Right lobe of liver (tissue), 6 donors: Measurements from ENCODE around the gene EYA4. TPM values are rescaled to one million over a fixed set of nuclear protein-coding genes. Genes with fewer than 3 reads are reported as not detected.
"Not testable (repeated sequence)": the region's sequence is repeated elsewhere in the genome, so short reads cannot be mapped to it uniquely, and the experiment has no call there.

Experiments
- ATAC-seq, 4 donors: fragments of 200-7000 bp; cut with Tn5 transposase; one replicate each; pipeline ENCODE4 v1.9.1; 2020; ENCODE audit warnings: mild to moderate bottlenecking in 4 of 4, moderate library complexity in 4 of 4
- DNase-seq, 3 donors: peaks; one replicate each; pipeline ENCODE4 v3.0.0-alpha.2; 2020
- H3K27ac ChIP-seq, 3 donors: fragments of 200-600 bp; one replicate each; pipeline ENCODE4 v1.8.0; 2022
- H3K27me3 ChIP-seq, 2 donors: fragments of 200-600 bp; one replicate each; pipeline ENCODE4 v1.8.0; 2022
- H3K36me3 ChIP-seq, 4 donors: fragments of 200-600 bp; sonication (generic) in 1 of 4; one replicate each; pipeline versions ENCODE4 v1.5.1 to v1.8.0; 2017 to 2022; ENCODE audit warnings: control low read depth in 1 of 4
- H3K4me1 ChIP-seq, 4 donors: fragments of 200-600 bp; sonication (generic) in 1 of 4; one replicate each; pipeline versions ENCODE4 v1.5.1 to v1.8.0; 2017 to 2022; ENCODE audit warnings: control low read depth in 1 of 4
- H3K4me3 ChIP-seq, 3 donors: fragments of 200-600 bp; one replicate each; pipeline ENCODE4 v1.8.0; 2022
- H3K9me3 ChIP-seq, 4 donors: fragments of 200-600 bp; sonication (generic) in 1 of 4; one replicate each; pipeline versions ENCODE4 v1.5.1 to v1.8.0; 2017 to 2022; ENCODE audit warnings: control low read depth in 1 of 4
- CTCF ChIP-seq, 4 donors: fragments of 200-600 bp in 3 of 4; fragments of 450-650 bp in 1 of 4; IDR thresholded peaks; one replicate each; pipeline versions ENCODE4 v1.5.1 to v1.8.0; 2016 to 2022; ENCODE audit warnings: antibody characterized with exemption in 4 of 4, mild to moderate bottlenecking in 2 of 4
- POLR2A ChIP-seq: fragments of 450-650 bp; IDR thresholded peaks from one replicate; pipeline ENCODE4 v1.6.1; 2017; ENCODE audit warnings: antibody characterized with exemption, mild to moderate bottlenecking
- WGBS: methylation state at CpG from one replicate; pipeline ENCODE4 v1.1.6; 2018; ENCODE audit warnings: low coverage, low lambda C conversion rate; ENCODE audit not compliant: insufficient coverage; ENCODE audit errors: missing lambda C conversion rate; 5-methylcytosine and 5-hydroxymethylcytosine counted together
- intact Hi-C, 2 donors: fragments of 100-400 bp; cut with DNase I; formaldehyde crosslinking; loops; one replicate each; pipeline versions ENCODE4 v1.11.2 to v1.14.1; 2022
- total RNA-seq, 6 experiments: library from RNA; depleted of rRNA in 2 of 6; stranded (reverse); fragments of >200 nt in 2 of 6; fragmentation: NEBNext Ultra II Directional in 3 of 6; extraction: Animal tissue kit (Norgen Biotek cat#: 25700) in 3 of 6; gene quantifications; one replicate each; pipeline versions ENCODE4 v1.1.0 to v1.2.4, GENCODE V29; 2016 to 2023
- donor health status: DM: no; HTN: yes; CAD: no.
- donor health status: DM: no; HTN: no; CAD: no.
- donor health status: DM: no; HTN: no; CAD: no.
- donor health status: DM: no; HTN: yes; CAD: no.
- donor health status: DM: no; HTN: yes; CAD: no.

EYA4 gene
- total RNA-seq, 6 experiments from 2014 or later, result 0.09 to 0.37 (median 0.35) TPM; not detected in 1

GRCh38 chr6:133549371-133549801 lies 308.2 kb downstream of the EYA4 start:
- intact Hi-C loops, result no loop called here
- 43% methylated on average over 4 of the region's 4 CpGs for WGBS
- DNase-seq (no peak), ATAC-seq (no peak)
- Histone ChIP-seq H3K27ac (no peak overlapping the region), H3K27me3 (no peaks in the 10 kb centered on the region), H3K4me3 (no peak overlapping the region), H3K9me3 (no peaks in the 10 kb centered on the region), H3K36me3 (no peaks in the 10 kb centered on the region), H3K4me1 (no peaks in the 10 kb centered on the region)
- TF ChIP-seq CTCF (IDR thresholded peaks at IDR 0.05) (no peak), POLR2A (no peak)

GRCh38 chr6:133550026-133550425 lies 308.9 kb downstream of the EYA4 start:
- Histone ChIP-seq H3K36me3 (no peaks in the 10 kb centered on the region), H3K4me1 (no peaks in the 10 kb centered on the region), H3K4me3 (no peak overlapping the region), H3K9me3 (no peaks in the 10 kb centered on the region), H3K27me3 (no peaks in the 10 kb centered on the region), H3K27ac (no peak overlapping the region)
- intact Hi-C loops, result no loop called here
- WGBS, result 67% methylated on average over 2 of the region's 2 CpGs
- no peak for ATAC-seq
- DNase-seq, result no peak
- TF ChIP-seq POLR2A (no peak), CTCF (IDR thresholded peaks at IDR 0.05) (no peak)

GRCh38 chr6:133551436-133551835 lies 310.3 kb downstream of the EYA4 start:
- no peak overlapping the region for H3K27ac ChIP-seq
- no peaks in the 10 kb centered on the region for H3K4me1 ChIP-seq
- WGBS, result 72% methylated on average over 3 of the region's 3 CpGs
- intact Hi-C loops, result no loop called here
- H3K4me3 ChIP-seq, result no peak overlapping the region
- no peaks in the 10 kb centered on the region for H3K27me3 ChIP-seq
- ATAC-seq (no peak), DNase-seq (no peak)
- H3K36me3 ChIP-seq, result no peaks in the 10 kb centered on the region
- H3K9me3 ChIP-seq, result no peaks in the 10 kb centered on the region
- no peak for TF ChIP-seq CTCF (IDR thresholded peaks at IDR 0.05)
- TF ChIP-seq POLR2A, result no peak

- Histone ChIP-seq H3K27me3 (no peaks in the 10 kb centered on the region), H3K4me3 (no peak overlapping the region), H3K4me1 (no peaks in the 10 kb centered on the region), H3K36me3 (no peaks in the 10 kb centered on the region), H3K9me3 (no peaks in the 10 kb centered on the region), H3K27ac (no peak overlapping the region)
- intact Hi-C loops, result no loop called here
- TF ChIP-seq POLR2A (no peak), CTCF (IDR thresholded peaks at IDR 0.05) (no peak)
- 49% methylated on average over 5 of the region's 6 CpGs for WGBS
- no peak for DNase-seq
- no peak for ATAC-seq
These were observed 310.7 kb downstream of the EYA4 start for GRCh38 chr6:133551847-133552341.

- 8% methylated on average over 4 of the region's 4 CpGs for WGBS
- H3K4me1 ChIP-seq, result no peaks in the 10 kb centered on the region
- DNase-seq, result peak in 1 of 3 donors; percentile 49
- no peaks in the 10 kb centered on the region for H3K36me3 ChIP-seq
- ATAC-seq, result peak; percentile 72 to 81 (median 77)
- intact Hi-C loops, result no loop called here
- no peaks in the 10 kb centered on the region for H3K27me3 ChIP-seq
- TF ChIP-seq CTCF (IDR thresholded peaks at IDR 0.05), result peak; percentile 59 to 71 (median 63)
- no peak for TF ChIP-seq POLR2A
- H3K9me3 ChIP-seq, result no peaks in the 10 kb centered on the region
- no peak overlapping the region for H3K4me3 ChIP-seq
- no peak overlapping the region for H3K27ac ChIP-seq
These were observed 312.5 kb downstream of the EYA4 start for GRCh38 chr6:133553652-133554051.

- H3K27ac ChIP-seq, DNase-seq, H3K27me3 ChIP-seq, H3K4me3 ChIP-seq, intact Hi-C loops, H3K36me3 ChIP-seq, H3K9me3 ChIP-seq, H3K4me1 ChIP-seq, ATAC-seq: not testable (repeated sequence)
- 100% methylated on average over 1 of the region's 1 CpG for WGBS
These were observed 313.0 kb downstream of the EYA4 start for GRCh38 chr6:133554121-133554520.
